ENCODE data around the gene SDC3.

SDC3 gene

GRCh38 chr1:30914587-30914922 is 6.0 kb upstream of the SDC3 start:
- DNase-seq: no peak
- no peaks in the 10 kb centered on the region for H3K27me3 ChIP-seq (replicated peaks; ENCODE audit: control insufficient read depth, insufficient read depth, low read length, poor library complexity, severe bottlenecking)

GRCh38 chr1:30912913-30913652 is 4.5 kb upstream of the SDC3 start:
- no peak for DNase-seq
- peaks cover under 1% of the 10 kb centered on the region for H3K27me3 ChIP-seq (replicated peaks; ENCODE audit: control insufficient read depth, insufficient read depth, low read length, poor library complexity, severe bottlenecking)
- no peaks in the 10 kb centered on the region for H3K36me3 ChIP-seq (ENCODE audit: control insufficient read depth, insufficient read depth, low read length)
- H3K9me3 ChIP-seq (ENCODE audit: control insufficient read depth, low read length): no peaks in the 10 kb centered on the region
- H3K27ac ChIP-seq (ENCODE audit: insufficient read depth, low read length, poor library complexity, severe bottlenecking): no peak overlapping the region
- H3K4me3 ChIP-seq (ENCODE audit: insufficient read depth, low read depth, low read length, poor library complexity, severe bottlenecking): no peak overlapping the region
- H3K4me1 ChIP-seq (ENCODE audit: control insufficient read depth, insufficient read depth, low read length, poor library complexity, severe bottlenecking): peaks cover under 1% of the 10 kb centered on the region

More at GRCh38 chr1:30914587-30914922, 6.0 kb upstream of the SDC3 start:
- H3K4me3 ChIP-seq (ENCODE audit: insufficient read depth, low read depth, low read length, poor library complexity, severe bottlenecking): no peak overlapping the region
- H3K9me3 ChIP-seq (ENCODE audit: control insufficient read depth, low read length): no peaks in the 10 kb centered on the region
- H3K4me1 ChIP-seq (ENCODE audit: control insufficient read depth, insufficient read depth, low read length, poor library complexity, severe bottlenecking): no peaks in the 10 kb centered on the region
- H3K27ac ChIP-seq (ENCODE audit: insufficient read depth, low read length, poor library complexity, severe bottlenecking): no peak overlapping the region
- no peaks in the 10 kb centered on the region for H3K36me3 ChIP-seq (ENCODE audit: control insufficient read depth, insufficient read depth, low read length)

- no peak for DNase-seq
- H3K4me3 ChIP-seq (ENCODE audit: insufficient read depth, low read depth, low read length, poor library complexity, severe bottlenecking): no peak overlapping the region
- no peaks in the 10 kb centered on the region for H3K9me3 ChIP-seq (ENCODE audit: control insufficient read depth, low read length)
- peaks cover 9% of the 10 kb centered on the region for H3K27me3 ChIP-seq (replicated peaks; ENCODE audit: control insufficient read depth, insufficient read depth, low read length, poor library complexity, severe bottlenecking)
- H3K4me1 ChIP-seq (ENCODE audit: control insufficient read depth, insufficient read depth, low read length, poor library complexity, severe bottlenecking): peaks cover 9% of the 10 kb centered on the region
- H3K36me3 ChIP-seq (ENCODE audit: control insufficient read depth, insufficient read depth, low read length): no peaks in the 10 kb centered on the region
- no peak overlapping the region for H3K27ac ChIP-seq (ENCODE audit: insufficient read depth, low read length, poor library complexity, severe bottlenecking)
Measured at GRCh38 chr1:30912224-30912623, 3.7 kb upstream of the SDC3 start.

GRCh38 chr1:30911059-30911954 is 2.7 kb upstream of the SDC3 start:
- H3K4me3 ChIP-seq (ENCODE audit: insufficient read depth, low read depth, low read length, poor library complexity, severe bottlenecking): no peak overlapping the region
- DNase-seq: peak in 1 of 3 donors; percentile 21
- no peaks in the 10 kb centered on the region for H3K36me3 ChIP-seq (ENCODE audit: control insufficient read depth, insufficient read depth, low read length)
- H3K9me3 ChIP-seq (ENCODE audit: control insufficient read depth, low read length): no peaks in the 10 kb centered on the region
- peaks cover 9% of the 10 kb centered on the region for H3K4me1 ChIP-seq (ENCODE audit: control insufficient read depth, insufficient read depth, low read length, poor library complexity, severe bottlenecking)
- peaks cover 15% of the 10 kb centered on the region for H3K27me3 ChIP-seq (replicated peaks; ENCODE audit: control insufficient read depth, insufficient read depth, low read length, poor library complexity, severe bottlenecking)
- no peak overlapping the region for H3K27ac ChIP-seq (ENCODE audit: insufficient read depth, low read length, poor library complexity, severe bottlenecking)

- Histone ChIP-seq H3K4me3 (ENCODE audit: insufficient read depth, low read depth, low read length, poor library complexity, severe bottlenecking) (peak overlapping the region; percentile 56), H3K27ac (ENCODE audit: insufficient read depth, low read length, poor library complexity, severe bottlenecking) (no peak overlapping the region)
Measured at GRCh38 chr1:30909365-30910068, 959 bp upstream of the SDC3 start.

GRCh38 chr1:30908316-30908695 is 252 bp downstream of the SDC3 start:
- no peak for DNase-seq
- Histone ChIP-seq H3K27ac (ENCODE audit: insufficient read depth, low read length, poor library complexity, severe bottlenecking) (no peak overlapping the region), H3K4me3 (ENCODE audit: insufficient read depth, low read depth, low read length, poor library complexity, severe bottlenecking) (peak overlapping the region; percentile 25), H3K9me3 (ENCODE audit: control insufficient read depth, low read length) (no peaks in the 10 kb centered on the region), H3K36me3 (ENCODE audit: control insufficient read depth, insufficient read depth, low read length) (no peaks in the 10 kb centered on the region), H3K4me1 (ENCODE audit: control insufficient read depth, insufficient read depth, low read length, poor library complexity, severe bottlenecking) (peaks cover 9% of the 10 kb centered on the region), H3K27me3 (replicated peaks; ENCODE audit: control insufficient read depth, insufficient read depth, low read length, poor library complexity, severe bottlenecking) (peaks cover 15% of the 10 kb centered on the region)

More at GRCh38 chr1:30909365-30910068, 959 bp upstream of the SDC3 start:
- peaks cover 15% of the 10 kb centered on the region for H3K27me3 ChIP-seq (replicated peaks; ENCODE audit: control insufficient read depth, insufficient read depth, low read length, poor library complexity, severe bottlenecking)
- no peaks in the 10 kb centered on the region for H3K9me3 ChIP-seq (ENCODE audit: control insufficient read depth, low read length)
- peaks cover 9% of the 10 kb centered on the region for H3K4me1 ChIP-seq (ENCODE audit: control insufficient read depth, insufficient read depth, low read length, poor library complexity, severe bottlenecking)
- no peaks in the 10 kb centered on the region for H3K36me3 ChIP-seq (ENCODE audit: control insufficient read depth, insufficient read depth, low read length)
- DNase-seq: no peak

GRCh38 chr1:30907481-30908315 is 860 bp downstream of the SDC3 start:
- Histone ChIP-seq H3K9me3 (ENCODE audit: control insufficient read depth, low read length) (no peaks in the 10 kb centered on the region), H3K4me1 (ENCODE audit: control insufficient read depth, insufficient read depth, low read length, poor library complexity, severe bottlenecking) (peaks cover 9% of the 10 kb centered on the region), H3K36me3 (ENCODE audit: control insufficient read depth, insufficient read depth, low read length) (no peaks in the 10 kb centered on the region), H3K4me3 (ENCODE audit: insufficient read depth, low read depth, low read length, poor library complexity, severe bottlenecking) (peak overlapping the region; percentile 25), H3K27me3 (replicated peaks; ENCODE audit: control insufficient read depth, insufficient read depth, low read length, poor library complexity, severe bottlenecking) (peaks cover 15% of the 10 kb centered on the region), H3K27ac (ENCODE audit: insufficient read depth, low read length, poor library complexity, severe bottlenecking) (no peak overlapping the region)
- DNase-seq: no peak

GRCh38 chr1:30906631-30907441 is 1.7 kb downstream of the SDC3 start:
- Histone ChIP-seq H3K4me3 (ENCODE audit: insufficient read depth, low read depth, low read length, poor library complexity, severe bottlenecking) (no peak overlapping the region), H3K4me1 (ENCODE audit: control insufficient read depth, insufficient read depth, low read length, poor library complexity, severe bottlenecking) (peaks cover 9% of the 10 kb centered on the region), H3K27ac (ENCODE audit: insufficient read depth, low read length, poor library complexity, severe bottlenecking) (no peak overlapping the region), H3K36me3 (ENCODE audit: control insufficient read depth, insufficient read depth, low read length) (no peaks in the 10 kb centered on the region), H3K27me3 (replicated peaks; ENCODE audit: control insufficient read depth, insufficient read depth, low read length, poor library complexity, severe bottlenecking) (peaks cover 15% of the 10 kb centered on the region), H3K9me3 (ENCODE audit: control insufficient read depth, low read length) (no peaks in the 10 kb centered on the region)
- no peak for DNase-seq
